ENCODE measurements around the gene VMP1.
"Not testable (repeated sequence)": the region's sequence is repeated elsewhere in the genome, so short reads cannot be mapped to it uniquely, and the experiment has no call there.

Gene VMP1

GRCh38 chr17:59776577-59776976 is 69.1 kb downstream of the VMP1 start:
- TF ChIP-seq CTCF (conservative IDR thresholded peaks at IDR 0.05) (no peak), ZFX (IDR thresholded peaks at IDR 0.05) (no peak)
- H3K27ac ChIP-seq, result no peak overlapping the region

GRCh38 chr17:59777033-59777432 is 69.6 kb downstream of the VMP1 start:
- no peak overlapping the region for H3K27ac ChIP-seq
- TF ChIP-seq CTCF (conservative IDR thresholded peaks at IDR 0.05), result no peak
- no peak for TF ChIP-seq ZFX (IDR thresholded peaks at IDR 0.05)

GRCh38 chr17:59778996-59779395 is 71.5 kb downstream of the VMP1 start:
- no peak overlapping the region for H3K27ac ChIP-seq
- TF ChIP-seq CTCF (conservative IDR thresholded peaks at IDR 0.05) (no peak), ZFX (IDR thresholded peaks at IDR 0.05) (no peak)

GRCh38 chr17:59779521-59779920 is 72.1 kb downstream of the VMP1 start:
- no peak overlapping the region for H3K27ac ChIP-seq
- no peak for TF ChIP-seq CTCF (conservative IDR thresholded peaks at IDR 0.05)
- TF ChIP-seq ZFX (IDR thresholded peaks at IDR 0.05), result no peak

- not testable (repeated sequence) for H3K27ac ChIP-seq
These were observed 73.1 kb downstream of the VMP1 start for GRCh38 chr17:59780548-59780947.

- H3K27ac ChIP-seq, result no peak overlapping the region
- TF ChIP-seq CTCF (conservative IDR thresholded peaks at IDR 0.05) (no peak), ZFX (IDR thresholded peaks at IDR 0.05) (no peak)
These were observed 76.0 kb downstream of the VMP1 start for GRCh38 chr17:59783221-59784047.

- no peak overlapping the region for H3K27ac ChIP-seq
- TF ChIP-seq CTCF (conservative IDR thresholded peaks at IDR 0.05) (no peak), ZFX (IDR thresholded peaks at IDR 0.05) (no peak)
These were observed 77.8 kb downstream of the VMP1 start for GRCh38 chr17:59785091-59785799.
